Suppressor macrophage treated with lipopolysaccharide for 4 hours (primary cell): Measurements from ENCODE around the gene SGK2.

ENCODE experiments used
- DNase-seq: peaks from one replicate; pipeline ENCODE4 v3.0.0-alpha.2; 2020

The SGK2 gene

DNA sequence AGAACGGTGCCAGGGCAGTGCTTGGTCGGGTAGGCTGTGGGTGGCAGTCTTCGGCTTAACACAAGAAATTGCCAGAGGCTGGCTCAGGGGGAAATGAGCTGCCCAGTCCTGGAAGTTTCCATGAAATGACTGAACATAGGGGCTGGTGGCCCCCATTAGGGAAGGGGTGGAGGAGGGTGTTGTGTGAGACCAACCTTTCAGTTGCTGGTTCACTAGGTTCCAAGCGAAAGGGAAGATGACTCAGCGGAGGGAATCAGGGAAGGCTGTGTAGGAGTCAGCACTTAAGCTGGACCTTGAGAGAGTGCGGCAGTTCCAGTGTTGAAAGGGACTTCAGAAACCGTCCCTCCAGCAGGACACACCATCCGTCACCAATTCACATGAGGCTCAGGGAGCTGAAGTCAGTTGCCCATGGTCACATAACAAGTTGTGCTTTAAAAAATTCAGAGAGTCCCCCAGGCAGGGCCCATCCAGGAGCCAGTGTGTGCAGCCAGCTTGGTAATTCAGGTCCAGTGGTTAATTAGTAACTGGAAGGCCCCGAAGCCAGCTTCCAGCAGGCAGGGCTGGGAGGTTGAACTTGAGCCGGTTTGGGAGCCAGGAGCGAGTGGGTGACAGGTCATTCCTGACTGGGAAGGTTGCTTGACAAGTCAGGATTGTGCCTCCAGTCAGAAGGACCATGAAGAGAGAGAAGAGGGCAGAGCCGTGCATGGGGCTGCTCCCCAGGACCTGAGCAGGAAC is at the start of gene SGK2:
TSS of gene SGK2 (plus strand) at position 616 of the 735 bp plus-strand sequence. CDS start 7,469 bp downstream, outside the sequence.
- peak; percentile 16 for DNase-seq

DNA sequence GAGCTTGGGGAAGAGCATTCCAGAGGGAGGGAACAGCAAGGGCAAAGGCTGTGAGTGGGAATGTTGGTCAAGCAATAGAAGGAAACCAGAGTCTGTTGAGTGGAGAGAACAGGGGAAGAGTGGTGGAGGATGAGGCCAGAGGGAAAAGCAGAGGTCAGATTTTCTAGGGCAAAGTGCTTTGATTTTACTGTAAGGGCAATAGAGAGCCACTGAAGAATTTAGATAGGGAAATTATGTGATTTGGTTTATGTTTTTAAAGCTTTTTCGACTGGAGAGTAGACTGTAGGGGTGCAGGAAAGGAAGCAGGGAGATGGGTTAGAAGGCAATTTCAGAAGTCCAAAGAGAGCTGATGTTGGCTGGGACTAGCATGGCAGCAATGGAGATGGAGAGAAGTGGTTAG is 46.9 kb upstream of the SGK2 start:
- no peak for DNase-seq

DNA sequence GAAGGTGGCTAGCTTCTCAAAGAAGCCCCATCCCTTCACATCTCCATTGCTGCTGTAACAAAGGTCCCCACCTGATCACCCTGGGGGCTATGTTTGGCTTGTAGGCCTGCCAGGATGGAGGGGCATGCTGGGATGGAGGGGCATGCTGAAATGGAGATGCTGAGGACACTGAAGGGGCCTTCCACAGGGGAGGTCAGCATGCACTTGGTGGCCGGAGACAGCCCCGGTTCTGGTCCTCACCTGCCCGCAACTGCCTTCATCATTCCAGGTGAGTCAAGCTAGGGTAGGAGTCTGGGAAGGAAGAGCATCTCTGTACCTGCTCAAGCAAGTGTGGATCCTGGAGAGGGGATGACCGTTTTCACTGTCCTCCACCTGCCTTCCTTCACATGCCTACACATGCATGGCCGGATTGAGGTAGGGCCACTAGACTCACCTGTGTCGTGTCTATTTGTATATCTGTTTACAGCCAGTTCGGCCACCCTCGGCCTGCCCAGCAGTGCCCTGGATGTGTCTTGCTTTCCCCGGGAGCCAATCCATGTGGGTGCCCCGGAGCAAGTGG is 45.4 kb upstream of the SGK2 start:
- no peak for DNase-seq

DNA sequence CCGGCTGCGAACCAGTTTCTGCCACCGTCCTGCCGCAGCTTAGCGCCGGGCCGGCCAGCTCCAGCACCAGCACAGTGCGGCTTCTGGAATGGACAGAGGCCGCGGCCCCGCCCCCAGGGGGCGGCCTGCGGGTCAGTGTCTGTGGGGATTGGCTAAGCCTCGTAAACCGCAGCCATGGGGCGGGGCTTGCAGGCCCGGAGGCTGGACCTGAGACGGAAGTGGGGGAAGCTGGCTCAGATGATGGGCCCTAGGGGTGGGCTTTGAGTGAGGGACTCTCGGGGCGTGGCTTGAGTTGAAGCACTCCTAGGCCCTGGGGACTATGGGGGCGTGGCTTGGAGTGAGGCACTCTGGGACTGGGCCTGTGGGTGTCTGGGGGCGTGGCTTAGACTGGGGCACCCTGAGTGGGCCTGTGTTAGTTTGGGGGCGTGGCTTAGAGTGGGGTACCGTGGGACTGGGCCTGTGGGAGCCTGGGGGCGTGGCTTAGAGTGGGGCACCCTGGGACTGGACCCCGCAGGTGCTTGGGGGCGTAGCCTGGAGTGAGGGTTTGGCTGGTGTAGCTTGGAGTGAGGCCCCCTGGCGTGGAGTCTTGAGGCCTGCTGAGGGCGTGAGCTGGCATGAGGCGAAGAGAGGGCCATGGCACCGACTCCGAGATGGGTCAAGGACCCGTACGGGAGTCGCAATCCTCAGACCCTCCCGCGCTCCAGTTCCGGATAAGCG is 44.7 kb upstream of the SGK2 start:
- peak; percentile 98 for DNase-seq

DNA sequence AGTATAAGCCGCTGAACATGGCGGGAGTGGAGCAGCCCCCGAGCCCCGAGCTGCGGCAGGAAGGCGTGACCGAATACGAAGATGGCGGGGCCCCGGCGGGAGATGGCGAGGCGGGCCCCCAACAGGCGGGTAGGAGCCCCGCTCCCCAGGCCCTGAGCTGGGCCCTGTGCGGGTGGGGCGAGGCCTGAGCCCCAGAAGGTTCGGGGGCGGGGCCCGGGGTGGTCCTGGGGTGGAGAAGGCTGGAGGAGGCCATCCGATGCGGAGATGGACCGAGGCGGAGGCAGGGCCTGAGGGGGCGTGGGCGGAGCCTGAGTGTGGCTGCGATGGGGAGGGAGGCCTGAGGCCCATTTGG is 44.2 kb upstream of the SGK2 start:
- DNase-seq = no peak

GRCh38 chr20:43515628-43516027 is 43.2 kb upstream of the SGK2 start:
- no peak for DNase-seq

GRCh38 chr20:43516251-43516824 is 42.5 kb upstream of the SGK2 start:
- no peak for DNase-seq

DNA sequence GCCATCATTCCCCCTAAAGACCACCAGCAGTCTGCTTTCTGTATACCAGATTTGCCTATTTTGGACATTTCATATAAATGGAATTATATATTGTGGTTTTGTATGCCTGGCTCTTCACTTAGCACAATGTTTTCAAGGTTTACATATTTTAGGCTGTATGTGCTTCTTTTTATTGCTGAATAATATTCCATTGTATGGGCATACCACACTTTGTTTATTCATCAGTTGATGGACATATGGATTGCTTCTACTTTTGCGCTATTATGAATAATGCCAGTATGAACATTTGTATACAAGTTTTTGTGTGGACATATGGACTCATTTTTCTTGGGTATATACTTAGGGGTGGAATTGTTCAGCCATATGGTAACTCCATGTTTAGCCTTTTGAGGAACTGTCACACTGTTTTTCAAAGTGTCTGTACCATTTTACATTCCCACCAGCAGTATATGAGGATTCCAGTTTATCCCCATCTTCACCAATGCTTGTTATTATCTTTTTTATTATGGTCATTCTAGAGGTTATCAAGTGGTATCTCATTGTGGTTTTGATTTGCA is 38.7 kb upstream of the SGK2 start:
- no peak for DNase-seq

DNA sequence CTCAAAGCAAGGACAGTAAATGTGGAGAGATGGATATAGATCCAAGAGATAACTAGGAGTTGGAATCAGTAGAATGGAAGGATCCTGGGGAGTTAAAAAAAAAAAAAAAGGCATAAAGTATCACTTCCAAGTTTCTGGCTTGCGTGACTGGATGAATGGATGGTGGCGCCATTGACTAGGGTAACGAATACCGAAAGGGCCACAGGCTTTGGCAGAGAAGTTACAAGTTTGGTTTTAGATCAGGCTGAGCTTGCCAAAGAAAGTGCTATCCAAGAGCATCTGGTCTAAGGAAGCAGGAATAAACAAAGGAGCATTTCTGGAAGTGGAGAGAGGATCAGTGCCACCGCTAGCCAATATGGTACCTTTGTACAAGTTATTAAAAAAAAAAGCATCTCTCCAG is 33.8 kb upstream of the SGK2 start:
- no peak for DNase-seq

- DNase-seq = no peak
Observed at GRCh38 chr20:43528258-43528875, 30.5 kb upstream of the SGK2 start.

- no peak for DNase-seq
Observed at GRCh38 chr20:43529051-43529450, 29.8 kb upstream of the SGK2 start.

DNA sequence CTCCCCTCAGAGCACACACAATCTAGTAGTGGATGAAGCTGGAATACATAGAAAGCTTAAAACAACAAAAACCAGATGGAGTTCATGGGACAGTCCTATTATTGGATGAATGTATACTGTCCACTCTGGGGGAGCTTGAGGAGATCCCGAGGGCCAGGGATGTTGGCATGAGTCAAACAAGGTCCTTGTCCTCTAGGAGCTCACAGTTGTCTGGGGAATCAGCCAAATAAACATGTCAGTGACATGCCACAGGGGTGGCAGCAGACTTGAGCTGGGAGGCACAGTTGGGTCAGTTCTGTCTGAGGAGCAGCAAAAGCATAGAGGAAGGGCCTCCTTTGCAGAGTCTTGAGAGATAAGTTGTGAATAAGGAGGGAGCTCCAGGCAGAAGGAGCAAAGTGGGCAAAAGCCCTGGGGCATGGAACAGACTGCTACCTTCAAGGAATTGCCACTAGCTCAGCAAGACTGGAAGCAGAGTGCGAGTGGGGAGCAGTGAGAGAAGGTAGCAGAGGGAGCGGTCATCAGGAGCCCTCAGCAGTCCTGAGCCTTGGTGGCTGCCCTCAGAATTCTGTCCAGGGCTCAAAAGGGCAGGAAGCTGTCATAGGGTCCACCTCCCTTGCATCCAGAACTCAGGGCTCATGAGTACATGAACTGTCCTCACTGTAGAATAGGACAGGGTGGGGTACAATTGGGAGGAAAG is 29.2 kb upstream of the SGK2 start:
- DNase-seq = no peak

DNA sequence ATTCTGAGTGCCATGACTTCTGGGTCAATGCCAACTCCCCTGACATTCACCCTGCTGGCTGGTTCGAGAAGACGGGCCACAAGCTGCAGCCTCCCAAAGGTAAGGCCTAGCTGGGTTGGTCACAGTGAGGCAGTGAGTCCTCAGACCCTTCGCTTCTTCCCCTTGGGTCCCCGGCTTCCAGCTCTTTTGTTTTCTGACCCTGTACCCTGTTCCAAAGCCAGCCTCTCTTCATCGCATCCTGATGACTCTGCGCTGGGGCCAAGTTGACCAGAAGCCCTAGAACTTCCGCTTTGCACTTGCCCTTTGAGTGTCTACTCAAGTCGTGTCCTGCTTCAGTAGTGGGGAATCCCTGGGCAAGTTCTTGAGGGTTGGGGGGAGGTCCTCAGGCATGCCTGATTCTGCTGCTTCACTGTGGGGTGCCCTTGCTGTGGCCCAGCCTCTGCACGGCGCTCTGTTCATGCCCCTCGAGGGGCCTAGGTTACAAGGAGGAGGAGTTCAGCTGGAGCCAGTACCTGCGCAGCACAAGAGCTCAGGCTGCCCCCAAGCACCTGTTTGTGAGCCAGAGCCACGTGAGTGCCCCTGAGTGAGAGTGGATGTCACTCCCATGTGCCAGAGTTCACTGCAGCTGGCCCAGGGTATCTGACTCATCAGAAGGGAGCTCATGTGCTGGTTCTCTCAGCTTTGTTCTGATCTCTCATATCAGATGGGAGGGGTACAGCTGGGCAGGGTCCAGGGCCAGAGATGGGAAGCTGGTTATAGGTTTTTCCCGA is 28.3 kb upstream of the SGK2 start:
- DNase-seq = no peak

GRCh38 chr20:43531091-43531443 is 27.8 kb upstream of the SGK2 start:
- DNase-seq = no peak

DNA sequence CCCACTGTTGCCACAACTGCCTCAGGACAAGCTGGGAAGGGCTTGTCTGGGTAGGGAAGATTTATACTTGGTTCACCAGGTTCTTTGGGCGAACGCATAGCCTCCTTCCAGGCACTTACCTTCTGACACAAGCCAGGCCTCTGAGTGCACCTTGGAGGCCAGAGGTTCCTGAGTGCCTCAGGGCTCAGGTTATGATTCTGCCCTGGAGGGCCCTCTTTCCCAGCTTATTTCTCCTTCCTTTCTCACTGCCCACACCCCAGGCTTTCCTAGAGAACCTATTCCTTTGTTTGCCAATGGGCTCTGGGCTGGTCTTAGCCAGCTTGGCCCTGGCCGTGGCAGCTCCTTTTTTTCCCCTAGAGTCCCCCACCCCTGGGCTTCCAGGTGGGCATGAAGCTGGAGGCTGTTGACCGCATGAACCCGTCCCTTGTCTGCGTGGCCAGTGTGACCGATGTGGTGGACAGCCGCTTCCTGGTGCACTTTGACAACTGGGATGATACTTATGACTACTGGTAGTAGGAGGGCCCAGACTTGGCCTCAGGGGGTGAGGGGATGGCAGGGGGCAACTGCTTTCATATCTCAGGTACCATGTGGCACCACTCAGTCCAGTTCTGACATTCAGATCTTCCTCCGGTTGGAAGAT is 26.3 kb upstream of the SGK2 start:
- no peak for DNase-seq

DNA sequence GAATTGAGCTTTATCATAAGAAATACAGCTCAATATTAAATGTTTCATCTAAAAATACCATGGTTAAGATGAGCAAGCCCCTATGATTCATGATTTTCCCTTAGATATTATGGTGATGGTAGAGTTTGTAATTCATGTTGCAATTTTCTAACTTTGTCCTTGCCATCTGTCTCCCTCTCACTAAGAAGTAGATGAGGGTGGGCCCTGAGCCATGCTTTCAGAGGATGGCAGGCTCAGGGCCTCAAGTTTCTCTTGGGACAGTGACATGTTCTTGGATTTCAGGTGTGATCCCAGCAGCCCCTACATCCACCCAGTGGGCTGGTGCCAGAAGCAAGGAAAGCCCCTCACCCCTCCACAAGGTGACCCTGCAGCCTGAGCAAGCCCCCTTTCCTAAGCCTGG is 25.8 kb upstream of the SGK2 start:
- no peak for DNase-seq

DNA sequence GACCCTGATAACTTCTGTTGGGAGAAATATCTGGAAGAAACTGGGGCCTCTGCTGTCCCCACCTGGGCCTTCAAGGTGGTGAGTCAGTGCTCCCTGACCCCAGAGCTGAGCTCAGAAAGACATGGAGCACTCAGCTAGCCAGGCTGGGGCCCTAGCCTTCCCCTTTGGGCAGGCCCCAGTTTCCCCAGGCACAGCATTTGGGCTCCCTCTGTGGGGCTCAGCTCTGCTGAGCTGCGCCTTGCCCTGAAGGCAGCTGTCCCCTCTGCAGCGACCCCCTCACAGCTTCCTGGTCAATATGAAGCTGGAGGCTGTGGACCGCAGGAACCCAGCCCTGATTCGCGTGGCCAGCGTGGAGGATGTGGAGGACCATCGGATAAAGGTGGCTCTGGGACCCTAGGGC is 24.8 kb upstream of the SGK2 start:
- no peak for DNase-seq

- no peak for DNase-seq
Observed at GRCh38 chr20:43534791-43535350, 24.0 kb upstream of the SGK2 start.

DNA sequence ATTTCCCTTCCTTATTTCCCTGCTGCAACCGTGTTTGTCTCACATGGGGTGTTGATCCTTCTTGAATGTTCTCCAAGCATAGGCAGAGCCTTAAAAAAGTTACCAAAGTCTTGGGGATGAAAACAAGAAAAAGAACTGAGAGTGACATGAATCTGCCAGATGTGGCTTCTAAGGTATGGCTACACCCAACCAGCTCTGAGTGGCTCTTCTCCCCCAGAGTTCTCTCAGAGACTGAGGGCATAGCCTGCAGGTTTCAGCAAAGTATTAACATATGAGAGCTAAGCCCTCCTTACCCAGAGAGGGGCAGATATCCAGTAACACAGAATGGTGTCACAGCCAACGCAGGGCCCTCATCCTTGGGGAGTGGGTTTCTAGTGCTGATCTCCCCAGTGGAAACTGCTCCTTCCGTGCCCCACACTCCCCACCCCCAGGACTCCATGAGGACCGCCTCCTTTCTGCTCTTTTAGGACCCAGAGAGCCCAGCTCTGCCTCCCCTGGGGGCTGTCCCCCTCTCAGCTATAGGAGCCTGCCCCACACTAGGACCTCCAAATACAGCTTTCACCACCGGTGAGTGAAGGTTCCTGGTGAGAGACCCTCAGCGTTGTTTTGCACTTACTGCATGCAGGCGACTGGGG is 23.3 kb upstream of the SGK2 start:
- no peak for DNase-seq

GRCh38 chr20:43536041-43536816 is 22.6 kb upstream of the SGK2 start:
- no peak for DNase-seq
